Upper lobe of right lung (tissue), 1 donor: ENCODE measurements around the gene DPY19L3. TPM values are rescaled to one million over a fixed set of nuclear protein-coding genes. Genes with fewer than 3 reads are reported as not detected.
"Not testable (repeated sequence)": the region's sequence is repeated elsewhere in the genome, so short reads cannot be mapped to it uniquely, and the experiment has no call there.

ENCODE experiments used
- ATAC-seq: fragments of 200-7000 bp; cut with Tn5 transposase; one replicate; pipeline ENCODE4 v1.9.1; 2020; ENCODE audit warnings: mild to moderate bottlenecking, moderate library complexity
- DNase-seq: peaks from one replicate; pipeline ENCODE4 v3.0.0-alpha.2; 2020
- H3K27ac ChIP-seq: fragments of 200-600 bp; one replicate; pipeline ENCODE4 v1.8.0; 2022
- H3K27me3 ChIP-seq: fragments of 200-600 bp; one replicate; pipeline ENCODE4 v1.8.0; 2022; ENCODE audit warnings: mild to moderate bottlenecking
- H3K36me3 ChIP-seq: fragments of 200-600 bp; one replicate; pipeline ENCODE4 v1.8.0; 2022
- H3K4me1 ChIP-seq: fragments of 200-600 bp; one replicate; pipeline ENCODE4 v1.8.0; 2022
- H3K4me3 ChIP-seq: fragments of 200-600 bp; one replicate; pipeline ENCODE4 v1.8.0; 2022; ENCODE audit warnings: mild to moderate bottlenecking
- H3K9me3 ChIP-seq: fragments of 200-600 bp; one replicate; pipeline ENCODE4 v1.8.0; 2022
- intact Hi-C: fragments of 100-400 bp; cut with DNase I; formaldehyde crosslinking; loops from one replicate; pipeline ENCODE4 v1.11.0; 2022
- total RNA-seq: library from RNA; stranded (reverse); fragmentation: NEBNext Ultra II Directional; extraction: Animal tissue kit (Norgen Biotek cat#: 25700); gene quantifications from one replicate; pipeline ENCODE4 v1.2.1, GENCODE V29; 2021
- TF ChIP-seq, protein P1 (sequence below): fragments of 200-600 bp; IDR thresholded peaks from one replicate; pipeline ENCODE4 v1.8.0; 2022; ENCODE audit warnings: antibody characterized with exemption
- donor health status: DM: no; HTN: yes; CAD: no; lungs with severe emphysema.

Gene DPY19L3
- total RNA-seq, 1 donor from 2014 or later = 36.1 TPM

DNA sequence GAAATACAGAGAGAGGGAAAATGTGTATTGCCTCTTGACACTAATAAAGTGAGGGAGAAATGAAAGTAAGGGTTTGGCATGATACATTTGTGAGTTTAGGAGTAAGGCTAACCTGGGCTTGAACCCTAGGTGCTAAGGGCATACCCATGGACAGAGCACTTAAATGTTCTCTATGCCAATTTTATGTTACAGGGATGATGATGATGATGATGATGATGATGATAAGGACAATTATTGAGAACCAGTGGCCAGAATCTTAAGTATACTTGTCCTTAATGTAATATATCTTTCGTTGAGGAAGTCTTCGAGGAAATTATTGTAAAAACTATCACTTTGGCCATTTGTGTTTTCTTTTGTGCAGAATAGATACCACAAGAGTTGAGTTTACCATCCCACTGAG lies 33.2 kb downstream of the DPY19L3 start:
- H3K36me3 ChIP-seq = peaks cover 40% of the 10 kb centered on the region
- H3K9me3 ChIP-seq = no peaks in the 10 kb centered on the region
- H3K27ac ChIP-seq = no peak overlapping the region
- H3K4me1 ChIP-seq = no peaks in the 10 kb centered on the region
- intact Hi-C loops = no loop called here
- H3K27me3 ChIP-seq = no peaks in the 10 kb centered on the region
- no peak overlapping the region for H3K4me3 ChIP-seq
- TF ChIP-seq, protein P1, sequence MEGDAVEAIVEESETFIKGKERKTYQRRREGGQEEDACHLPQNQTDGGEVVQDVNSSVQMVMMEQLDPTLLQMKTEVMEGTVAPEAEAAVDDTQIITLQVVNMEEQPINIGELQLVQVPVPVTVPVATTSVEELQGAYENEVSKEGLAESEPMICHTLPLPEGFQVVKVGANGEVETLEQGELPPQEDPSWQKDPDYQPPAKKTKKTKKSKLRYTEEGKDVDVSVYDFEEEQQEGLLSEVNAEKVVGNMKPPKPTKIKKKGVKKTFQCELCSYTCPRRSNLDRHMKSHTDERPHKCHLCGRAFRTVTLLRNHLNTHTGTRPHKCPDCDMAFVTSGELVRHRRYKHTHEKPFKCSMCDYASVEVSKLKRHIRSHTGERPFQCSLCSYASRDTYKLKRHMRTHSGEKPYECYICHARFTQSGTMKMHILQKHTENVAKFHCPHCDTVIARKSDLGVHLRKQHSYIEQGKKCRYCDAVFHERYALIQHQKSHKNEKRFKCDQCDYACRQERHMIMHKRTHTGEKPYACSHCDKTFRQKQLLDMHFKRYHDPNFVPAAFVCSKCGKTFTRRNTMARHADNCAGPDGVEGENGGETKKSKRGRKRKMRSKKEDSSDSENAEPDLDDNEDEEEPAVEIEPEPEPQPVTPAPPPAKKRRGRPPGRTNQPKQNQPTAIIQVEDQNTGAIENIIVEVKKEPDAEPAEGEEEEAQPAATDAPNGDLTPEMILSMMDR = no peak
- no peak for DNase-seq
- ATAC-seq = no peak

DNA sequence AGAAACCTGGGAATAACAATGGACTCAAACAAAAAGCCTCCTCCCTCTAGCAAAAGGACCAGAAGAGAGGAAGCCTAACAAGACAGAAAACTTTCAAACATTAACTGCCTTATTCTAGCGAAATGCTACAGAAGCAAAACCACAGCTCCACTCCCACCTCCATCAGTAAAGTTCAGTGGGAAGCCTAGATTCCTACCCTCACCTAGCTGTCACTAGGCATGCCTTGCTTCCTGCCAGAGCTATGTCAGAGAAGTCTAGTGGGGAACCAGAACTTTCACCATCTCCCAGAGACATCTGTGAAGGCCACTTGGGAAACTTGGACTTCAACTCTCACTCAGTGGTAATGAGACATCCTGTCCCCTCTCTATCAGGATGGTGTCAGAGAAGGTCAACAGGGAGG lies 37.1 kb downstream of the DPY19L3 start:
- TF ChIP-seq, protein P1 = no peak
- Histone ChIP-seq H3K9me3 (no peaks in the 10 kb centered on the region), H3K4me1 (no peaks in the 10 kb centered on the region), H3K36me3 (peaks cover 31% of the 10 kb centered on the region), H3K4me3 (no peak overlapping the region), H3K27me3 (no peaks in the 10 kb centered on the region), H3K27ac (no peak overlapping the region)
- ATAC-seq = no peak
- DNase-seq = no peak
- intact Hi-C loops = no loop called here

DNA sequence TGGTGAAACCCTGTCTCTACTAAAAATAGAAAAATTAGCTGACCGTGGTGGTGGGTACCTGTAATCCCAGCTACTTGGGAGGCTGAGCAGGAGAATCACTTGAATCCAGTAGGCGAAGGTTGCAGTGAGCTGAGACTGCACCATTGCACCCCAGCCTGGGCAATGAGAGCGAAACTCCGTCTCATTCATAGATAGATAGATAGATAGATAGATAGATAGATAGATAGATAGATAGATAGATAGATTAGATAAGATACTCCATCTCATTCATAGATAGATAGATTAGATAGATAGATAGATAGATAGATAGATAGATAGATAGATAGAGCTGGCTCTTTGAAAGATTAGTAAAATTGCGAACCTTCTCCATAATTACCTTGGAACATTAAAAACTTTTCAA lies 42.0 kb downstream of the DPY19L3 start:
- H3K27ac ChIP-seq, DNase-seq, H3K36me3 ChIP-seq, H3K4me3 ChIP-seq, H3K4me1 ChIP-seq, ATAC-seq, intact Hi-C loops, H3K9me3 ChIP-seq, H3K27me3 ChIP-seq: not testable (repeated sequence)

DNA sequence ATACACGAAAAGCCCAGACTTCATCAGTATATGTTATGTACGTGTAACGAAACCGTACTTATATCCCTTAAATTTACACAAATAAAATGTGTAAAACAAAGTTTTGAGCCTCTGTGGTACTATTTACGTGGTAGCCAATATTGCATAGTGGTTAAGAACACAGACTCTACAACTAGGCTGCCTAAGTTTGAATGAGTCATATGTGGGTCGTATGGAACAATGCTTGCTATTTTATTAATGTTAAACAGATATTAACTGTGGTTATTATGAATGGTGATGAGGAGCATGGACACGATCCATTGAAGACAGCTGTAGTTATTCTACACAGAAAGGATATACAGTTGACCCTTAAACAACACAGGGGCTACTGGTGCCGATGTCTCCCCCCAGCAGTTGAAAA lies 42.5 kb downstream of the DPY19L3 start:
- peaks cover 4% of the 10 kb centered on the region for H3K36me3 ChIP-seq
- H3K27ac ChIP-seq = no peak overlapping the region
- no peak overlapping the region for H3K4me3 ChIP-seq
- no peaks in the 10 kb centered on the region for H3K9me3 ChIP-seq
- H3K27me3 ChIP-seq = no peaks in the 10 kb centered on the region
- no peak for ATAC-seq
- no peaks in the 10 kb centered on the region for H3K4me1 ChIP-seq
- intact Hi-C loops = no loop called here
- TF ChIP-seq, protein P1 = no peak
- no peak for DNase-seq

DNA sequence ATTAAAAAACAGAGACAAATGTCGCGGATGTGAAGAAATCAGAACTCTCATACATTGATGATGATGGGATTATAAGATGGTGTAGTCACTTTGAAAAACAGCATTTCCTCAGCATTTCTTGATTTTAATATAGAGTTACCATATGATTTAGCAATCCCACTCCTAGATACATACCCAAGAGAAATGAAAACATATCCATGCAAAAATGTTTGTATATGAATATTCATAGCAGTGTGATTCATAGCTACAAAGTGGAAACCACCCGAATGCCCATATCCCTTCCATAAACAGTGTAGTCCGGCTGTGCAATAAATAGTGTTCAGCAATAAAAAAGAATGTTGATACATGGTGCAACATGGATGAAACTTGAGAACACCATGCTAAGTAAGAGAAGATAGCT lies 44.6 kb downstream of the DPY19L3 start:
- Histone ChIP-seq H3K4me1 (no peaks in the 10 kb centered on the region), H3K4me3 (no peak overlapping the region), H3K27me3 (no peaks in the 10 kb centered on the region), H3K27ac (no peak overlapping the region), H3K36me3 (no peaks in the 10 kb centered on the region), H3K9me3 (no peaks in the 10 kb centered on the region)
- no peak for ATAC-seq
- TF ChIP-seq, protein P1 = no peak
- intact Hi-C loops = no loop called here
- DNase-seq = no peak

DNA sequence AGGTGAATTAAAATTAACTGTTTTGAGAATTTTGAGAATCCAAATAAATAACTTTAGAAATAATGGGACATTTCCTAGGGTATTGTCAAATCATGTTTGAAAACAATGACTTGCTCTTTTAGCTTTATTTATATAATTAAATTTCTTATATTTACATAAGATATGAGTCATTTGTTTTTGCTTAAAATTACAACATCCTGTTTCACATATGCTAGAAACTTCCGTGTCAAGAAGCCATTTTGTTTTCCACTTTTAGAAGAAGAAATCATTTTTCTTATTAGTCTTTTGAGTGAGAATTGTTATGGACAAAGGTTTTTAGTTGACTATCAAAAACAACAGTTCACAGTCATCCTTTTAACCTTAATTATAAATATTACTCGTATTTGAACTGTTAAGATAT lies 48.2 kb downstream of the DPY19L3 start:
- Histone ChIP-seq H3K9me3 (no peaks in the 10 kb centered on the region), H3K4me3 (no peak overlapping the region), H3K27ac (no peak overlapping the region), H3K4me1 (no peaks in the 10 kb centered on the region), H3K36me3 (peaks cover 17% of the 10 kb centered on the region), H3K27me3 (no peaks in the 10 kb centered on the region)
- no peak for DNase-seq
- TF ChIP-seq, protein P1 = no peak
- ATAC-seq = no peak
- intact Hi-C loops = no loop called here
